OCI-LY1 (cell line): ENCODE results near the gene ERGIC1.
A peak's percentile ranks its signal among the peaks of the same experiment; 100 is the strongest.

Experiments used
- H2AFZ ChIP-seq: fragments of 200-600 bp; sonication (generic), shearing (Covaris generic); 2 replicates; pipeline ENCODE4 v1.6.0; 2014; ENCODE audit warnings: antibody characterized with exemption, mild to moderate bottlenecking, low read length
- H3F3A ChIP-seq: fragments of 200-600 bp; sonication (generic), shearing (Covaris generic); 2 replicates; pipeline ENCODE4 v1.6.0; 2014; ENCODE audit warnings: mild to moderate bottlenecking, antibody characterized with exemption, low read length, moderate library complexity; ENCODE audit not compliant: insufficient read depth
- H3K27ac ChIP-seq: fragments of 200-600 bp; sonication (generic); 2 replicates; pipeline ENCODE4 v1.5.1; 2014; ENCODE audit warnings: low read length, mixed run types, mild to moderate bottlenecking, low read depth; ENCODE audit not compliant: poor library complexity, severe bottlenecking
- H3K27me3 ChIP-seq: fragments of 200-600 bp; sonication (generic); 2 replicates; pipeline ENCODE4 v1.6.0; 2014; ENCODE audit warnings: antibody characterized with exemption, mild to moderate bottlenecking, low read length, moderate library complexity; ENCODE audit not compliant: insufficient read depth
- H3K36me3 ChIP-seq: fragments of 200-600 bp; sonication (generic); 2 replicates; pipeline ENCODE4 v1.6.1; 2014; ENCODE audit warnings: mild to moderate bottlenecking, antibody characterized with exemption, low read length, moderate library complexity, mixed read lengths; ENCODE audit not compliant: insufficient read depth
- H3K4me1 ChIP-seq: fragments of 200-600 bp; sonication (generic); 2 replicates; pipeline ENCODE4 v1.5.1; 2014; ENCODE audit warnings: mild to moderate bottlenecking, low read length, moderate library complexity; ENCODE audit not compliant: insufficient read depth, severe bottlenecking
- H3K4me2 ChIP-seq: fragments of 200-600 bp; sonication (generic), shearing (Covaris generic); 2 replicates; pipeline ENCODE4 v1.6.1; 2014; ENCODE audit warnings: low read length
- H3K4me3 ChIP-seq: fragments of 200-600 bp; sonication (generic); 2 replicates; pipeline ENCODE4 v1.5.1; 2014; ENCODE audit warnings: low read length, low read depth, mild to moderate bottlenecking, mixed read lengths; ENCODE audit not compliant: poor library complexity, severe bottlenecking
- H3K79me2 ChIP-seq: fragments of 200-600 bp; shearing (Covaris generic); 2 replicates; pipeline ENCODE4 v1.6.1; 2016; ENCODE audit warnings: mixed run types, low read length, mixed read lengths; ENCODE audit not compliant: insufficient read depth
- H3K9ac ChIP-seq: fragments of 200-600 bp; sonication (generic), shearing (Covaris generic); 2 replicates; pipeline ENCODE4 v1.6.1; 2014; ENCODE audit warnings: mild to moderate bottlenecking, low read length, mixed read lengths
- H3K9me2 ChIP-seq: fragments of 200-600 bp; sonication (generic), shearing (Covaris generic); 2 replicates; pipeline ENCODE4 v1.6.1; 2014; ENCODE audit warnings: low read depth, mild to moderate bottlenecking, low read length, mixed read lengths
- H3K9me3 ChIP-seq: fragments of 200-600 bp; shearing (Covaris generic); 2 replicates; pipeline ENCODE4 v1.6.1; 2014; ENCODE audit warnings: low read length, mixed read lengths
- H4K20me1 ChIP-seq: fragments of 200-600 bp; sonication (generic), shearing (Covaris generic); 2 replicates; pipeline ENCODE4 v1.6.0; 2016; ENCODE audit warnings: mild to moderate bottlenecking, low read length; ENCODE audit not compliant: insufficient read depth
- CTCF ChIP-seq: fragments of 200-600 bp; sonication (generic), shearing (Covaris generic); IDR thresholded peaks from 2 replicates; pipeline ENCODE4 v1.5.1; 2017; ENCODE audit warnings: mild to moderate bottlenecking, antibody characterized with exemption, low read length, moderate library complexity, mixed read lengths
- EZH2 ChIP-seq: fragments of 200-600 bp; sonication (generic), shearing (Covaris generic); IDR thresholded peaks from 2 replicates; pipeline ENCODE4 v1.8.0; 2017; ENCODE audit warnings: borderline replicate concordance, mixed run types, mild to moderate bottlenecking, antibody characterized with exemption, low read length, moderate library complexity, mixed read lengths

The ERGIC1 gene

GRCh38 chr5:172983542-172984243, 149.6 kb downstream of the ERGIC1 start, which contains the start of gene ATP6V0E1:
TSS of gene ATP6V0E1 (plus strand) at chr5:172983771. CDS start at chr5:172983861, 90 bp downstream.
- no peaks in the 10 kb centered on the region for H3K9me2 ChIP-seq
- no peaks in the 10 kb centered on the region for H3K9me3 ChIP-seq
- H3K27ac ChIP-seq, result peak within 1 kb of the TSS; percentile 69
- peak within 1 kb of the TSS; percentile 93 for H3K9ac ChIP-seq
- H3K36me3 ChIP-seq, result peaks cover 31% of the 10 kb centered on the region
- peaks cover 16% of the 10 kb centered on the region for H3K4me1 ChIP-seq
- no peaks in the 10 kb centered on the region for H4K20me1 ChIP-seq
- peak within 1 kb of the TSS; percentile 97 for H3K4me3 ChIP-seq
- no peaks in the 10 kb centered on the region for H3K27me3 ChIP-seq
- H3F3A ChIP-seq, result no peaks in the 10 kb centered on the region
- TF ChIP-seq EZH2 (no peak), CTCF (no peak)
- H3K4me2 ChIP-seq, result peak within 1 kb of the TSS; percentile 69
- H3K79me2 ChIP-seq, result peaks cover 38% of the 10 kb centered on the region
- H2AFZ ChIP-seq, result peak within 1 kb of the TSS; percentile 72; the same call in 1 of the 2 replicates

GRCh38 chr5:172984244-172984953, 150.3 kb downstream of the ERGIC1 start:
- Histone ChIP-seq H3K79me2 (peaks cover 40% of the 10 kb centered on the region), H3K9me2 (no peaks in the 10 kb centered on the region), H3F3A (no peaks in the 10 kb centered on the region), H3K27ac (peak overlapping the region; percentile 69), H3K4me2 (peak overlapping the region; percentile 69), H3K27me3 (no peaks in the 10 kb centered on the region), H3K4me1 (peaks cover 16% of the 10 kb centered on the region), H2AFZ (no peak overlapping the region), H4K20me1 (no peaks in the 10 kb centered on the region), H3K9ac (peak overlapping the region; percentile 93), H3K9me3 (no peaks in the 10 kb centered on the region), H3K4me3 (peak overlapping the region; percentile 97), H3K36me3 (peaks cover 39% of the 10 kb centered on the region)
- TF ChIP-seq CTCF, result peak; percentile 71
- TF ChIP-seq EZH2, result no peak

GRCh38 chr5:172985596-172985995, 151.5 kb downstream of the ERGIC1 start:
- no peaks in the 10 kb centered on the region for H4K20me1 ChIP-seq

More at GRCh38 chr5:172985596-172985995, 151.5 kb downstream of the ERGIC1 start:
- no peaks in the 10 kb centered on the region for H3F3A ChIP-seq
- TF ChIP-seq EZH2 (no peak), CTCF (no peak)
- H3K9me3 ChIP-seq, result no peaks in the 10 kb centered on the region
- peaks cover 47% of the 10 kb centered on the region for H3K79me2 ChIP-seq
- peak overlapping the region; percentile 97 for H3K4me3 ChIP-seq
- H3K9ac ChIP-seq, result no peak overlapping the region
- H3K27ac ChIP-seq, result no peak overlapping the region
- H3K36me3 ChIP-seq, result peaks cover 46% of the 10 kb centered on the region
- no peaks in the 10 kb centered on the region for H3K27me3 ChIP-seq
- peaks cover 16% of the 10 kb centered on the region for H3K4me1 ChIP-seq
- H3K4me2 ChIP-seq, result peak overlapping the region; percentile 69
- H2AFZ ChIP-seq, result no peak overlapping the region
- H3K9me2 ChIP-seq, result no peaks in the 10 kb centered on the region
